ENCODE results near the gene CACNB2. TPM values are rescaled to one million over a fixed set of nuclear protein-coding genes. Genes with fewer than 3 reads are reported as not detected.

The CACNB2 gene
- total RNA-seq, 4 donors from 2014 or later: 11.6 to 13.8 (median 12.1) TPM

DNA sequence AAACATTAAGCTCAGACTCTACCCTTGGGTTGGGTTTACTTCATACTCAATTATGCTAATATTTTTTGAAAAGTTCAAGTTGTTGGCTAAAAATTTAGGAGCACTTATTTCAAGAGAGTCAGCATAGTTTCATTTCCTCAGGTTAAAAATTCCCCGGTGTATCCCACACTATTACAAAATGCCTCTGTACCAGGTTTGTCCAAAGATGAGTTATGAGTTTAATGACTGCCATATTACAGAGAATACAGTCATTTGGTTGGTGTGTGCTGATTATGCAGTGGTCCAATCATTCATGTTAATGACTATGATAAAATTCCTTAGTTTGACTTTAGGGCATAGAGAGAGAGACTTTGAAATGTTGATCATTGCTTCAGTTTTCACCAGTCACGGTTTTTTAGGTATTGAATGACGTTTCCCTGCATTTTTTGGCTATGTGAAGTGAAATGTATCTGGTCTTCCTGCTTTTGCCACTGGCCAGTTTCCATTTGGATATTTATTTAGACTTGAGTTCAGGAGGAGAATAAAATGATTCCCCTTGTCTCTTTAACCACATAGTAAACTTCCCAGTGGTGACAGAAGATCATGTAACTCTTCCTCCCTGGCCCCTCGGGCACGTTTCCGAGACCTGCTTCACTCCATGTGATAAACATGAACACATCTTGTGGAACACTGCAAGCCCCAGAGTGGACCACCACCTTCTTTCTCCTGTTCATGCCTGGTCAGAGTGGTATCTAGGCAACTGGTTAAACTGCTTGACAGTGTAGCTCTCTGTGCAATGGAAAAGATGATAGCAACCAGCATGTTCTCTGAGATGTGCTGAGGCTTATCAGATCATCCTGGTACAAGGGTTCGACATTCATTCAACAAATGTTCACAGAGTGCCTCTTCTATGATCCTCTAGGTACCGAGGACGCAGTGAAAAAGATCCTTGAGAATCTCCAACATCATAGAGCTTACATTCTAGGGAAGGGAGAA, 153.6 kb downstream of the CACNB2 start:
- no peaks in the 10 kb centered on the region for H3K4me1 ChIP-seq
- TF ChIP-seq EP300 (IDR thresholded peaks at IDR 0.05) (no peak), POLR2A (IDR thresholded peaks at IDR 0.05) (no peak), POLR2AphosphoS5 (IDR thresholded peaks at IDR 0.05) (no peak)
- TF ChIP-seq, protein P1, sequence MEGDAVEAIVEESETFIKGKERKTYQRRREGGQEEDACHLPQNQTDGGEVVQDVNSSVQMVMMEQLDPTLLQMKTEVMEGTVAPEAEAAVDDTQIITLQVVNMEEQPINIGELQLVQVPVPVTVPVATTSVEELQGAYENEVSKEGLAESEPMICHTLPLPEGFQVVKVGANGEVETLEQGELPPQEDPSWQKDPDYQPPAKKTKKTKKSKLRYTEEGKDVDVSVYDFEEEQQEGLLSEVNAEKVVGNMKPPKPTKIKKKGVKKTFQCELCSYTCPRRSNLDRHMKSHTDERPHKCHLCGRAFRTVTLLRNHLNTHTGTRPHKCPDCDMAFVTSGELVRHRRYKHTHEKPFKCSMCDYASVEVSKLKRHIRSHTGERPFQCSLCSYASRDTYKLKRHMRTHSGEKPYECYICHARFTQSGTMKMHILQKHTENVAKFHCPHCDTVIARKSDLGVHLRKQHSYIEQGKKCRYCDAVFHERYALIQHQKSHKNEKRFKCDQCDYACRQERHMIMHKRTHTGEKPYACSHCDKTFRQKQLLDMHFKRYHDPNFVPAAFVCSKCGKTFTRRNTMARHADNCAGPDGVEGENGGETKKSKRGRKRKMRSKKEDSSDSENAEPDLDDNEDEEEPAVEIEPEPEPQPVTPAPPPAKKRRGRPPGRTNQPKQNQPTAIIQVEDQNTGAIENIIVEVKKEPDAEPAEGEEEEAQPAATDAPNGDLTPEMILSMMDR (IDR thresholded peaks at IDR 0.05): no peak
- DNase-seq (ENCODE audit: low spot score in 2 of 2): no peak
- no peak overlapping the region for H3K4me3 ChIP-seq
- H3K27me3 ChIP-seq: no peaks in the 10 kb centered on the region
- H3K9me3 ChIP-seq: no peaks in the 10 kb centered on the region
- H3K36me3 ChIP-seq: no peaks in the 10 kb centered on the region
- WGBS: 79% methylated on average over 9 of the region's 9 CpGs
- H3K27ac ChIP-seq: no peak overlapping the region

DNA sequence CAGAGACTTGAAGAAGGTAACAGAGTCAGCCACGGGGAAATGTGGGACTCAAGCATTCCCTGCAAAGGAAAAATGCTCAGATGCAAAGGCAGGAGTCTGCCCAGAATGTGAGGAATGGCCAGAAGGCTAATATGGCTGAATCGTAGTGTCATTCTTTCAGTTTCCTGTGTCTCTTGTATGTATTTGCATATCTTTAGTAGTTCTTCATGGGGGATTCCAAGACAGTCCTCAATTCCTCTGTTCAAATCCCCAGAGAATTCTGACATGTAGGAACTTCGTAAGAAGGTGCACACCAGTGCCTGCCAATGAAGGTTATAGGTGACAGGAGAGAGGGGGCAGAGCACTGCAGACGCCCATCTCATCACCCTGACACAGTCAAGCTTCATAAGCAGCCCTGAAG, 154.4 kb downstream of the CACNB2 start:
- no peak for DNase-seq (ENCODE audit: low spot score in 2 of 2)
- no peaks in the 10 kb centered on the region for H3K36me3 ChIP-seq
- no peaks in the 10 kb centered on the region for H3K4me1 ChIP-seq
- 83% methylated on average over 4 of the region's 4 CpGs for WGBS
- H3K27ac ChIP-seq: no peak overlapping the region
- TF ChIP-seq, protein P1 (IDR thresholded peaks at IDR 0.05): no peak
- TF ChIP-seq EP300 (IDR thresholded peaks at IDR 0.05) (no peak), POLR2A (IDR thresholded peaks at IDR 0.05) (no peak), POLR2AphosphoS5 (IDR thresholded peaks at IDR 0.05) (no peak)
- H3K27me3 ChIP-seq: no peaks in the 10 kb centered on the region
- no peaks in the 10 kb centered on the region for H3K9me3 ChIP-seq
- H3K4me3 ChIP-seq: no peak overlapping the region

DNA sequence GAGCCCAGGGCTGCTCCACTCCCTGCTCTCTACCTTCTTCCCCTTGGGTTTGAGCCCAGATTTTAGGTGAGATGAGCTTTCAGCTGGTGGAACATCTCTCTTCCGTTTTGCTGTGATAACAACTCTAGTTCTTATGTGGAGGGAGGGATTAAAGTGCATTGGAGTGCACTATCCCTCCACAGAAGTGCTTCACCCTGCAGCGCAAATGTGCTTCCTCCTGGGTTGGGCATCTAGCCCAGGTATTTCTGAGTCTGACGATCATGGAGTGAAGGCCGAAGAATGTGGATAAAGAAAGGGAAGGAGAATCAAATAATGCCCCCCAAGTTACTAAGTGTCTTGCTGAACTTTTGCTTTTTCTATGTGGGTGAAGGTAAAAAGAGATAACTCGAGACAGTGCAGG, 157.4 kb downstream of the CACNB2 start:
- Histone ChIP-seq H3K9me3 (no peaks in the 10 kb centered on the region), H3K4me1 (no peaks in the 10 kb centered on the region), H3K27ac (no peak overlapping the region), H3K27me3 (no peaks in the 10 kb centered on the region), H3K4me3 (no peak overlapping the region), H3K36me3 (no peaks in the 10 kb centered on the region)
- 80% methylated on average over 5 of the region's 5 CpGs for WGBS
- no peak for DNase-seq (ENCODE audit: low spot score in 2 of 2)
- no peak for TF ChIP-seq EP300 (IDR thresholded peaks at IDR 0.05)
- TF ChIP-seq POLR2AphosphoS5 (IDR thresholded peaks at IDR 0.05): no peak
- TF ChIP-seq, protein P1 (IDR thresholded peaks at IDR 0.05): no peak
- TF ChIP-seq POLR2A (IDR thresholded peaks at IDR 0.05): no peak

DNA sequence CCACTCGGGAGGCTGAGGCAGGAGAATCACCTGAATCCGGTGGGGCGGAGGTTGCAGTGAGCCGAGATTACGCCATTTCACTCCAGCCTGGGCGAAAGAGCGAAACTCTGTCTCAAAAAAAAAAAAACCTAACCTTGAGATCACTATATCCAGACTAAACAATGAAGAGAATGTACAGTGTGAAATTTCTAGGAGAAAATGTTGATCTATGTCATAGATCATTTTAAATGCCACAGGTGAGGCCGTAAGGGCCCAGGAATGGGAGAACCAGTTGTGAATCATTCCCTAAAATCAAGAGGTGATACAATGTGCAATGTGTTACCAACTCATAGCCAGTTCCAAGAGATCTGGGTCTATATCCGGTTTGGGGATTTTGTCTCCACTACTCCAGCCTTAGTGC, 158.0 kb downstream of the CACNB2 start:
- no peak for TF ChIP-seq EP300 (IDR thresholded peaks at IDR 0.05)
- TF ChIP-seq, protein P1 (IDR thresholded peaks at IDR 0.05): no peak
- TF ChIP-seq POLR2A (IDR thresholded peaks at IDR 0.05): no peak
- TF ChIP-seq POLR2AphosphoS5 (IDR thresholded peaks at IDR 0.05): no peak
- no peak overlapping the region for H3K4me3 ChIP-seq
- H3K4me1 ChIP-seq: no peaks in the 10 kb centered on the region
- H3K27me3 ChIP-seq: no peaks in the 10 kb centered on the region
- no peak for DNase-seq (ENCODE audit: low spot score in 2 of 2)
- 93% methylated on average over 9 of the region's 9 CpGs for WGBS
- H3K9me3 ChIP-seq: no peaks in the 10 kb centered on the region
- no peak overlapping the region for H3K27ac ChIP-seq
- H3K36me3 ChIP-seq: no peaks in the 10 kb centered on the region
